ENCODE results near the gene RGL2.
"Not testable (repeated sequence)": the region's sequence is repeated elsewhere in the genome, so short reads cannot be mapped to it uniquely, and the experiment has no call there.

RGL2 gene

GRCh38 chr6:33292996-33293682 is 5.6 kb downstream of the RGL2 start:
- Mint-ChIP-seq H3K4me3 (no peak overlapping the region), H3K4me1 (ENCODE audit: low read depth) (peaks cover 76% of the 10 kb centered on the region), H3K27ac (no peak overlapping the region)

GRCh38 chr6:33290459-33290858 is 8.3 kb downstream of the RGL2 start:
- Mint-ChIP-seq H3K9me3 (no peaks in the 10 kb centered on the region), H3K4me1 (ENCODE audit: low read depth) (peaks cover 66% of the 10 kb centered on the region), H3K27ac (peak overlapping the region; percentile 86), H3K27me3 (no peaks in the 10 kb centered on the region), H3K36me3 (ENCODE audit: low read depth) (peaks cover 95% of the 10 kb centered on the region), H3K4me3 (peak overlapping the region; percentile 92)
- intact Hi-C loops (cut with micrococcal nuclease), result no loop called here

More at GRCh38 chr6:33292996-33293682, 5.6 kb downstream of the RGL2 start:
- H3K27me3 Mint-ChIP-seq, result no peaks in the 10 kb centered on the region
- intact Hi-C loops (cut with micrococcal nuclease), result no loop called here
- no peaks in the 10 kb centered on the region for H3K9me3 Mint-ChIP-seq
- peaks cover 95% of the 10 kb centered on the region for H3K36me3 Mint-ChIP-seq (ENCODE audit: low read depth)

- intact Hi-C loops (cut with micrococcal nuclease), result loop anchor here (1.0 kb wide), 2 partner anchors 9 to 19 kb away; partner anchors contain the start of gene VPS52
- Mint-ChIP-seq H3K27ac (peak overlapping the region; percentile 86), H3K9me3 (no peaks in the 10 kb centered on the region), H3K36me3 (ENCODE audit: low read depth) (peaks cover 95% of the 10 kb centered on the region), H3K4me1 (ENCODE audit: low read depth) (peaks cover 60% of the 10 kb centered on the region), H3K4me3 (peak overlapping the region; percentile 92), H3K27me3 (no peaks in the 10 kb centered on the region)
Observed at GRCh38 chr6:33289784-33290315, 8.9 kb downstream of the RGL2 start.

- Mint-ChIP-seq H3K9me3 (no peaks in the 10 kb centered on the region), H3K4me3 (peak within 1 kb of the TSS; percentile 92), H3K4me1 (ENCODE audit: low read depth) (peaks cover 53% of the 10 kb centered on the region)
Observed at GRCh38 chr6:33288921-33289783, 9.6 kb downstream of the RGL2 start, which contains the start of the genes PFDN6 and WDR46. Gene PFDN6, plus strand, starts transcription at chr6:33289601. Its CDS starts 256 bp downstream, at chr6:33289857. Gene WDR46, minus strand, starts transcription at chr6:33289239. Its CDS starts 69 bp downstream, at chr6:33289170.

GRCh38 chr6:33288141-33288920 is 10.4 kb downstream of the RGL2 start:
- intact Hi-C loops (cut with micrococcal nuclease), result no loop called here

More at GRCh38 chr6:33288921-33289783, 9.6 kb downstream of the RGL2 start, which contains the start of the genes PFDN6 and WDR46:
- intact Hi-C loops (cut with micrococcal nuclease), result loop anchor here (1.0 kb wide), 2 partner anchors 10 to 18 kb away; partner anchors contain the start of gene VPS52
- Mint-ChIP-seq H3K27ac (peak within 1 kb of the TSS; percentile 86), H3K27me3 (no peaks in the 10 kb centered on the region), H3K36me3 (ENCODE audit: low read depth) (peaks cover 92% of the 10 kb centered on the region)

GRCh38 chr6:33286946-33287914 is 11.5 kb downstream of the RGL2 start:
- Mint-ChIP-seq H3K4me1 (ENCODE audit: low read depth) (peaks cover 46% of the 10 kb centered on the region), H3K27me3 (no peaks in the 10 kb centered on the region), H3K36me3 (ENCODE audit: low read depth) (peaks cover 92% of the 10 kb centered on the region), H3K27ac (peak overlapping the region; percentile 35), H3K4me3 (no peak overlapping the region), H3K9me3 (no peaks in the 10 kb centered on the region)
- intact Hi-C loops (cut with micrococcal nuclease), result no loop called here

More at GRCh38 chr6:33288141-33288920, 10.4 kb downstream of the RGL2 start:
- Mint-ChIP-seq H3K4me3 (peak overlapping the region; percentile 92), H3K36me3 (ENCODE audit: low read depth) (peaks cover 92% of the 10 kb centered on the region), H3K27ac (peak overlapping the region; percentile 86), H3K9me3 (no peaks in the 10 kb centered on the region), H3K4me1 (ENCODE audit: low read depth) (peaks cover 48% of the 10 kb centered on the region), H3K27me3 (no peaks in the 10 kb centered on the region)

- H3K27me3 Mint-ChIP-seq; H3K27ac Mint-ChIP-seq; H3K4me3 Mint-ChIP-seq; H3K9me3 Mint-ChIP-seq; intact Hi-C loops (cut with micrococcal nuclease): not testable (repeated sequence)
- peaks cover 92% of the 10 kb centered on the region for H3K36me3 Mint-ChIP-seq (ENCODE audit: low read depth)
- H3K4me1 Mint-ChIP-seq (ENCODE audit: low read depth), result peaks cover 55% of the 10 kb centered on the region
Observed at GRCh38 chr6:33285214-33285613, 13.5 kb downstream of the RGL2 start.

GRCh38 chr6:33280539-33280938 is 18.2 kb downstream of the RGL2 start:
- no peaks in the 10 kb centered on the region for H3K9me3 Mint-ChIP-seq
- no peak overlapping the region for H3K4me3 Mint-ChIP-seq
- intact Hi-C loops (cut with micrococcal nuclease), result no loop called here
- no peaks in the 10 kb centered on the region for H3K27me3 Mint-ChIP-seq
- H3K4me1 Mint-ChIP-seq (ENCODE audit: low read depth), result peaks cover 66% of the 10 kb centered on the region
- peaks cover 97% of the 10 kb centered on the region for H3K36me3 Mint-ChIP-seq (ENCODE audit: low read depth)
- peak overlapping the region; percentile 94 for H3K27ac Mint-ChIP-seq

- intact Hi-C loops (cut with micrococcal nuclease), result no loop called here
- H3K4me3 Mint-ChIP-seq, result peak overlapping the region; percentile 23
- H3K27me3 Mint-ChIP-seq, result no peaks in the 10 kb centered on the region
- H3K9me3 Mint-ChIP-seq, result no peaks in the 10 kb centered on the region
- H3K4me1 Mint-ChIP-seq (ENCODE audit: low read depth), result peaks cover 70% of the 10 kb centered on the region
- peak overlapping the region; percentile 94 for H3K27ac Mint-ChIP-seq
- peaks cover 97% of the 10 kb centered on the region for H3K36me3 Mint-ChIP-seq (ENCODE audit: low read depth)
Observed at GRCh38 chr6:33279971-33280511, 18.7 kb downstream of the RGL2 start.

GRCh38 chr6:33279257-33279695 is 19.5 kb downstream of the RGL2 start:
- Mint-ChIP-seq H3K27ac (peak overlapping the region; percentile 94), H3K9me3 (no peaks in the 10 kb centered on the region), H3K36me3 (ENCODE audit: low read depth) (peaks cover 100% of the 10 kb centered on the region), H3K4me1 (ENCODE audit: low read depth) (peaks cover 78% of the 10 kb centered on the region), H3K27me3 (no peaks in the 10 kb centered on the region), H3K4me3 (peak overlapping the region; percentile 95)
- intact Hi-C loops (cut with micrococcal nuclease), result no loop called here

GRCh38 chr6:33278810-33279209 is 19.9 kb downstream of the RGL2 start:
- Mint-ChIP-seq H3K4me3 (peak overlapping the region; percentile 95), H3K36me3 (ENCODE audit: low read depth) (peaks cover 100% of the 10 kb centered on the region), H3K9me3 (no peaks in the 10 kb centered on the region), H3K27ac (peak overlapping the region; percentile 94), H3K4me1 (ENCODE audit: low read depth) (peaks cover 82% of the 10 kb centered on the region), H3K27me3 (no peaks in the 10 kb centered on the region)
- intact Hi-C loops (cut with micrococcal nuclease), result no loop called here

GRCh38 chr6:33278392-33278741 is 20.4 kb downstream of the RGL2 start:
- peak overlapping the region; percentile 95 for H3K4me3 Mint-ChIP-seq
- intact Hi-C loops (cut with micrococcal nuclease), result no loop called here
- peak overlapping the region; percentile 94 for H3K27ac Mint-ChIP-seq
- peaks cover 86% of the 10 kb centered on the region for H3K4me1 Mint-ChIP-seq (ENCODE audit: low read depth)
- no peaks in the 10 kb centered on the region for H3K27me3 Mint-ChIP-seq
- H3K9me3 Mint-ChIP-seq, result no peaks in the 10 kb centered on the region
- peaks cover 100% of the 10 kb centered on the region for H3K36me3 Mint-ChIP-seq (ENCODE audit: low read depth)

Measured in dendritic cell treated with granulocyte-macrophage colony-stimulating factor and Interleukin-4, amounts not matched to agents 40 ng/mL and 50 ng/mL, for 4 days (primary cell).